ENCODE measurements around the gene NDUFS2. TPM values are rescaled to one million over a fixed set of nuclear protein-coding genes. Genes with fewer than 3 reads are reported as not detected.

The NDUFS2 gene
- total RNA-seq, 1 experiment from 2014 or later, result 94.9 TPM

GRCh38 chr1:161165742-161166668 is 36.2 kb upstream of the NDUFS2 start, which contains the start of gene PPOX:
Gene PPOX, plus strand, starts transcription at chr1:161166426. Its CDS starts 422 bp downstream, at chr1:161166848.
- POLR2A ChIA-PET, result interaction anchor here (0.6 to 1.4 kb wide), 4 partner anchors 13 to 147 kb away, joined by 3 to 5 read pairs (median 3); partner anchors contain the start of genes DEDD, F11R and UFC1

More at GRCh38 chr1:161165742-161166668, 36.2 kb upstream of the NDUFS2 start, which contains the start of gene PPOX:
- no TSS peak for BruUV-seq (replicated peaks)
- H3K27me3 ChIP-seq (ENCODE audit: control insufficient read depth, insufficient read depth, low read length), result no peaks in the 10 kb centered on the region
- TF ChIP-seq POLR2AphosphoS5 (IDR thresholded peaks at IDR 0.05; ENCODE audit: low read depth, low read length) (peak; percentile 83), SIN3A (IDR thresholded peaks at IDR 0.05; ENCODE audit: borderline replicate concordance, insufficient read depth, low read depth, low read length) (no peak; the same call in none of the 2 replicates), REST (IDR thresholded peaks at IDR 0.05; ENCODE audit: insufficient read depth in 1 of 2, low read depth in 2 of 2, low read length in 1 of 2) (no peak), TCF7L2 (IDR thresholded peaks at IDR 0.05; ENCODE audit: low read depth, low read length) (peak; percentile 91), CTCF (IDR thresholded peaks at IDR 0.05) (peak; percentile 79)
- H3K36me3 ChIP-seq (ENCODE audit: control insufficient read depth, insufficient read depth, low read length), result peaks cover 4% of the 10 kb centered on the region; the same call in 1 of the 2 replicates
- CTCF ChIA-PET, result interaction anchor here (0.5 to 1.0 kb wide), 5 partner anchors 11 to 251 kb away, joined by 3 to 7 read pairs (median 4); partner anchors contain the start of gene B4GALT3
- DNase-seq (ENCODE audit: low read depth, low spot score), result peak; percentile 94
- intact Hi-C loops (cut with micrococcal nuclease; ENCODE audit: unreplicated experiment) (no loop called here), in situ Hi-C loops (cut with HindIII; ENCODE audit: low pct_unique_long_range_greater_than_20kb, low sequenced_read_pairs) (no loop called here)
- peak; percentile 96 for ATAC-seq
- H3K27ac ChIP-seq (ENCODE audit: low read length), result peak within 1 kb of the TSS; percentile 89
- H3K9me3 ChIP-seq (ENCODE audit: control insufficient read depth, insufficient read depth, low read depth, low read length), result no peaks in the 10 kb centered on the region
- peaks cover 18% of the 10 kb centered on the region for H3K4me1 ChIP-seq (ENCODE audit: control insufficient read depth, insufficient read depth, low read length)
- peak within 1 kb of the TSS; percentile 83 to 88 for H3K4me3 ChIP-seq (ENCODE audit: low read depth in 2 of 2, low read length in 2 of 2)
